GM12872 (cell line): ENCODE data around the gene SPTLC2.

Experiments used
- CTCF ChIP-seq: IDR thresholded peaks from 3 replicates; pipeline ENCODE4 v1.5.1; 2011; ENCODE audit warnings: low read depth, mild to moderate bottlenecking, low read length, moderate library complexity; ENCODE audit not compliant: insufficient read depth

The SPTLC2 gene

GRCh38 chr14:77554816-77555599, 61.4 kb downstream of the SPTLC2 start:
- no peak for TF ChIP-seq CTCF

GRCh38 chr14:77554207-77554606, 62.2 kb downstream of the SPTLC2 start:
- no peak for TF ChIP-seq CTCF

GRCh38 chr14:77549451-77549850, 67.0 kb downstream of the SPTLC2 start:
- TF ChIP-seq CTCF, result no peak

- TF ChIP-seq CTCF, result peak; percentile 47; the same call in 2 of the 3 replicates
These were observed 68.8 kb downstream of the SPTLC2 start for GRCh38 chr14:77547512-77548180.

GRCh38 chr14:77544571-77544970, 71.9 kb downstream of the SPTLC2 start:
- TF ChIP-seq CTCF, result no peak

- no peak for TF ChIP-seq CTCF
These were observed 72.7 kb downstream of the SPTLC2 start for GRCh38 chr14:77543637-77544334.

- TF ChIP-seq CTCF, result no peak
These were observed 73.2 kb downstream of the SPTLC2 start for GRCh38 chr14:77543240-77543551.
